Neural cell (in vitro differentiated cells): ENCODE measurements around the gene GTF3A. TPM values are rescaled to one million over a fixed set of nuclear protein-coding genes. Genes with fewer than 3 reads are reported as not detected.

Experiments
- H2AFZ ChIP-seq: fragments of 200-600, 300-800 bp; sonication (generic), shearing (Covaris generic); 2 replicates; pipeline ENCODE4 v1.6.0; 2014; ENCODE audit warnings: low read depth, mild to moderate bottlenecking, antibody characterized with exemption, low read length, moderate library complexity
- H3F3A ChIP-seq: fragments of 200-600 bp; shearing (Covaris generic); 2 replicates; pipeline ENCODE4 v1.6.1; 2016; ENCODE audit warnings: mild to moderate bottlenecking, moderate library complexity, mixed read lengths, antibody characterized with exemption, low read length; ENCODE audit not compliant: insufficient read depth, poor library complexity, severe bottlenecking
- H3K27ac ChIP-seq: fragments of 200-600, 300-800 bp; sonication (generic), shearing (Covaris generic); 2 replicates; pipeline ENCODE4 v1.5.1; 2014; ENCODE audit warnings: mild to moderate bottlenecking, low read length, moderate library complexity
- H3K27me3 ChIP-seq: fragments of 300-800, 200-600 bp; sonication (generic), shearing (Covaris generic); 2 replicates; pipeline ENCODE4 v1.6.0; 2014; ENCODE audit warnings: mild to moderate bottlenecking, low read depth, low read length, moderate library complexity; ENCODE audit not compliant: insufficient read depth
- H3K36me3 ChIP-seq: fragments of 300-800, 200-600 bp; sonication (generic), shearing (Covaris generic); 2 replicates; pipeline ENCODE4 v1.5.1; 2014; ENCODE audit warnings: mild to moderate bottlenecking, antibody characterized with exemption, low read length, moderate library complexity; ENCODE audit not compliant: insufficient read depth
- H3K4me2 ChIP-seq: fragments of 300-800, 200-600 bp; sonication (generic), shearing (Covaris generic); 2 replicates; pipeline ENCODE4 v1.6.0; 2014; ENCODE audit warnings: mild to moderate bottlenecking, low read length
- H3K4me3 ChIP-seq: fragments of 300-800, 200-600 bp; sonication (generic), shearing (Covaris generic); 2 replicates; pipeline ENCODE4 v1.5.1; 2014; ENCODE audit warnings: mild to moderate bottlenecking, low read length, moderate library complexity
- H3K79me2 ChIP-seq: fragments of 200-600 bp; shearing (Covaris generic); replicated peaks from 2 replicates; pipeline ENCODE4 v1.6.0; 2014; ENCODE audit warnings: mild to moderate bottlenecking, low read length, moderate library complexity; ENCODE audit not compliant: insufficient read depth
- H3K9ac ChIP-seq: fragments of 300-800, 200-600 bp; sonication (generic), shearing (Covaris generic); 2 replicates; pipeline ENCODE4 v1.6.1; 2016; ENCODE audit warnings: mild to moderate bottlenecking, low read length, mixed read lengths
- H3K9me2 ChIP-seq: fragments of 200-600 bp; shearing (Covaris generic); 2 replicates; pipeline ENCODE4 v1.6.1; 2016; ENCODE audit warnings: mild to moderate bottlenecking, low read length, mixed read lengths; ENCODE audit not compliant: insufficient read depth
- H3K9me3 ChIP-seq: fragments of 200-600, 300-800 bp; sonication (generic), shearing (Covaris generic); 2 replicates; pipeline ENCODE4 v1.6.1; 2016; ENCODE audit warnings: mild to moderate bottlenecking, mixed run types, low read length, moderate library complexity, mixed read lengths
- H4K20me1 ChIP-seq: fragments of 200-600 bp; shearing (Covaris generic); 2 replicates; pipeline ENCODE4 v1.6.1; 2016; ENCODE audit warnings: mild to moderate bottlenecking, mixed run types; ENCODE audit not compliant: insufficient read depth
- EP300 ChIP-seq: fragments of 450-650 bp; conservative IDR thresholded peaks from 2 replicates; pipeline ENCODE4 v1.6.1; 2014; ENCODE audit warnings: antibody characterized with exemption, mild to moderate bottlenecking, moderate library complexity; ENCODE audit not compliant: poor library complexity, severe bottlenecking
- EZH2 ChIP-seq: fragments of 200-600, 300-800 bp; shearing (Covaris generic), sonication (generic); IDR thresholded peaks from 2 replicates; pipeline ENCODE4 v1.6.1; 2014; ENCODE audit warnings: antibody characterized with exemption, low read length, borderline replicate concordance, mild to moderate bottlenecking; ENCODE audit not compliant: insufficient read depth, poor library complexity, severe bottlenecking
- MXI1 ChIP-seq: fragments of 450-650 bp; conservative IDR thresholded peaks from 2 replicates; pipeline ENCODE4 v1.6.1; 2014; ENCODE audit warnings: antibody characterized with exemption, mild to moderate bottlenecking; ENCODE audit not compliant: poor library complexity, severe bottlenecking
- POLR2AphosphoS5 ChIP-seq: IDR thresholded peaks from 2 replicates; pipeline ENCODE4 v1.6.1; 2012
- RAD21 ChIP-seq: fragments of 450-650 bp; conservative IDR thresholded peaks from 2 replicates; pipeline ENCODE4 v1.6.1; 2014; ENCODE audit warnings: antibody characterized with exemption, mild to moderate bottlenecking, moderate library complexity
- REST ChIP-seq: IDR thresholded peaks from 2 replicates; pipeline ENCODE4 v1.6.1; 2012; ENCODE audit warnings: borderline replicate concordance
- SMC3 ChIP-seq: fragments of 450-650 bp; conservative IDR thresholded peaks from 2 replicates; pipeline ENCODE4 v1.6.1; 2014; ENCODE audit warnings: antibody characterized with exemption, mild to moderate bottlenecking, moderate library complexity; ENCODE audit not compliant: poor library complexity
- TAF1 ChIP-seq: IDR thresholded peaks from 2 replicates; pipeline ENCODE4 v1.6.1; 2012; ENCODE audit warnings: low read depth
- polyA plus RNA-seq: library from polyadenylated mRNA; depleted of rRNA; stranded (reverse); fragments of >200 nt; gene quantifications from 2 replicates; pipeline ENCODE4 v1.2.3, GENCODE V29; 2014
- TF ChIP-seq, protein P1 (sequence below): fragments of 450-650 bp; IDR thresholded peaks from 2 replicates; pipeline ENCODE4 v1.5.1; 2014; ENCODE audit warnings: antibody characterized with exemption, mild to moderate bottlenecking, moderate library complexity; ENCODE audit not compliant: poor library complexity, severe bottlenecking

Gene GTF3A
- polyA plus RNA-seq, 1 donor from 2014 or later, result 104 TPM

GRCh38 chr13:27415116-27415515, 9.3 kb upstream of the GTF3A start:
- no peaks in the 10 kb centered on the region for H3K9me2 ChIP-seq
- no peak overlapping the region for H3K27ac ChIP-seq
- no peaks in the 10 kb centered on the region for H3K9me3 ChIP-seq
- no peak overlapping the region for H3K4me2 ChIP-seq
- no peaks in the 10 kb centered on the region for H3K79me2 ChIP-seq
- TF ChIP-seq RAD21, result no peak
- TF ChIP-seq POLR2AphosphoS5, result no peak
- TF ChIP-seq EZH2, result no peak
- TF ChIP-seq REST, result no peak
- TF ChIP-seq MXI1, result no peak
- no peak for TF ChIP-seq SMC3
- TF ChIP-seq, protein P1, sequence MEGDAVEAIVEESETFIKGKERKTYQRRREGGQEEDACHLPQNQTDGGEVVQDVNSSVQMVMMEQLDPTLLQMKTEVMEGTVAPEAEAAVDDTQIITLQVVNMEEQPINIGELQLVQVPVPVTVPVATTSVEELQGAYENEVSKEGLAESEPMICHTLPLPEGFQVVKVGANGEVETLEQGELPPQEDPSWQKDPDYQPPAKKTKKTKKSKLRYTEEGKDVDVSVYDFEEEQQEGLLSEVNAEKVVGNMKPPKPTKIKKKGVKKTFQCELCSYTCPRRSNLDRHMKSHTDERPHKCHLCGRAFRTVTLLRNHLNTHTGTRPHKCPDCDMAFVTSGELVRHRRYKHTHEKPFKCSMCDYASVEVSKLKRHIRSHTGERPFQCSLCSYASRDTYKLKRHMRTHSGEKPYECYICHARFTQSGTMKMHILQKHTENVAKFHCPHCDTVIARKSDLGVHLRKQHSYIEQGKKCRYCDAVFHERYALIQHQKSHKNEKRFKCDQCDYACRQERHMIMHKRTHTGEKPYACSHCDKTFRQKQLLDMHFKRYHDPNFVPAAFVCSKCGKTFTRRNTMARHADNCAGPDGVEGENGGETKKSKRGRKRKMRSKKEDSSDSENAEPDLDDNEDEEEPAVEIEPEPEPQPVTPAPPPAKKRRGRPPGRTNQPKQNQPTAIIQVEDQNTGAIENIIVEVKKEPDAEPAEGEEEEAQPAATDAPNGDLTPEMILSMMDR, result no peak
- no peak for TF ChIP-seq EP300
- no peak for TF ChIP-seq TAF1
- H3F3A ChIP-seq, result no peaks in the 10 kb centered on the region
- no peaks in the 10 kb centered on the region for H4K20me1 ChIP-seq
- no peaks in the 10 kb centered on the region for H3K36me3 ChIP-seq
- H3K4me3 ChIP-seq, result no peak overlapping the region
- no peak overlapping the region for H3K9ac ChIP-seq
- no peak overlapping the region for H2AFZ ChIP-seq
- no peaks in the 10 kb centered on the region for H3K27me3 ChIP-seq

- no peaks in the 10 kb centered on the region for H3F3A ChIP-seq
- H3K4me3 ChIP-seq, result no peak overlapping the region
- no peak overlapping the region for H2AFZ ChIP-seq
- no peak overlapping the region for H3K9ac ChIP-seq
- H3K9me3 ChIP-seq, result no peaks in the 10 kb centered on the region
- no peaks in the 10 kb centered on the region for H3K36me3 ChIP-seq
- no peaks in the 10 kb centered on the region for H3K27me3 ChIP-seq
- no peaks in the 10 kb centered on the region for H3K79me2 ChIP-seq
- no peak overlapping the region for H3K4me2 ChIP-seq
- H3K9me2 ChIP-seq, result no peaks in the 10 kb centered on the region
- no peak for TF ChIP-seq EP300
- no peak for TF ChIP-seq REST
- TF ChIP-seq EZH2, result no peak
- no peak overlapping the region for H3K27ac ChIP-seq
- no peaks in the 10 kb centered on the region for H4K20me1 ChIP-seq
Measured at GRCh38 chr13:27419328-27419727, 5.1 kb upstream of the GTF3A start.
